GM10266 (cell line): ENCODE data around the gene INPP4B.

ENCODE experiments used
- DNase-seq: peaks from one replicate; pipeline ENCODE4 v3.0.0; 2012; ENCODE audit errors: extremely low spot score
- TF ChIP-seq, protein P1 (sequence below): IDR thresholded peaks from 2 replicates; pipeline ENCODE4 v1.5.1; 2012; ENCODE audit warnings: mild to moderate bottlenecking, low read depth; ENCODE audit not compliant: control insufficient read depth, insufficient read depth; ENCODE audit errors: missing control alignments

INPP4B gene

DNA sequence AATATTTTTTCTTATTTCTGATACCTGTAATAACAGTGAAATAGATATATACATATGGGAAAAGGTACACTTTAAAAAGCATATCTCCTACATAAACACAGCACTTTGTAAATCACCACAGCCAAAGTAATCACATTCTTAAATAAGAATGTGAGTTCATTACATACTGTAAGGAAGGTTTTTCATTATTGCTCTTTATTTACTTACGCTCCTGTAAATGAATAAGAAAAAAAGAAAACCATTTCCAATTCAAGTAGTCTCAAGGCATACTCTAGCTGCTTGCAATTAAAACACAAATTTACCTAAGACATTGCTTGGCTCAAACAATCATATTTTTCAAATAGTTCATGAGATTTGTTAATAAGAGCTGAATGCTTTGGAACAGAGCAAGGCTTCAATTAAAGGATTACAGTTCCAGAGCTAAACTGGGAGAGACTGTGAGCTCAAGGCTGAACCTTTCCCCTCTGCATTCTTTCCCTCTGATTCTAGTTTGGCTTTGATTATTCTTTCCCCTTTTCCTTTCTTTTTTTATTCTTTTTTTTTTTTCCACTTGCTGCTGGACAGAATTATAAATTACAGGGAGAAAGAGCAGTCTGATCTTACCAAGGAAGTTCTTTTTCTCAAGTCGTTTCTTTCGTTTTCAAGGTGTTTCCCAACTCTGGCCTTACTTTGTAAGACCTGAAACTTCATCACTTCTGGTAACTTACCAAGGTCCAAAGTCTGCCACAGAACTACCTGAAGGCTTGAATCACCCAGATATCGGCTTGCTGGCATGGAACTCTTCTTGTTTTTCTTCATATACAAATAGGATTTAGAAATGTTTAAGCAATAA lies 278.3 kb downstream of the INPP4B start:
- TF ChIP-seq, protein P1, sequence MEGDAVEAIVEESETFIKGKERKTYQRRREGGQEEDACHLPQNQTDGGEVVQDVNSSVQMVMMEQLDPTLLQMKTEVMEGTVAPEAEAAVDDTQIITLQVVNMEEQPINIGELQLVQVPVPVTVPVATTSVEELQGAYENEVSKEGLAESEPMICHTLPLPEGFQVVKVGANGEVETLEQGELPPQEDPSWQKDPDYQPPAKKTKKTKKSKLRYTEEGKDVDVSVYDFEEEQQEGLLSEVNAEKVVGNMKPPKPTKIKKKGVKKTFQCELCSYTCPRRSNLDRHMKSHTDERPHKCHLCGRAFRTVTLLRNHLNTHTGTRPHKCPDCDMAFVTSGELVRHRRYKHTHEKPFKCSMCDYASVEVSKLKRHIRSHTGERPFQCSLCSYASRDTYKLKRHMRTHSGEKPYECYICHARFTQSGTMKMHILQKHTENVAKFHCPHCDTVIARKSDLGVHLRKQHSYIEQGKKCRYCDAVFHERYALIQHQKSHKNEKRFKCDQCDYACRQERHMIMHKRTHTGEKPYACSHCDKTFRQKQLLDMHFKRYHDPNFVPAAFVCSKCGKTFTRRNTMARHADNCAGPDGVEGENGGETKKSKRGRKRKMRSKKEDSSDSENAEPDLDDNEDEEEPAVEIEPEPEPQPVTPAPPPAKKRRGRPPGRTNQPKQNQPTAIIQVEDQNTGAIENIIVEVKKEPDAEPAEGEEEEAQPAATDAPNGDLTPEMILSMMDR: no peak
- DNase-seq: no peak

DNA sequence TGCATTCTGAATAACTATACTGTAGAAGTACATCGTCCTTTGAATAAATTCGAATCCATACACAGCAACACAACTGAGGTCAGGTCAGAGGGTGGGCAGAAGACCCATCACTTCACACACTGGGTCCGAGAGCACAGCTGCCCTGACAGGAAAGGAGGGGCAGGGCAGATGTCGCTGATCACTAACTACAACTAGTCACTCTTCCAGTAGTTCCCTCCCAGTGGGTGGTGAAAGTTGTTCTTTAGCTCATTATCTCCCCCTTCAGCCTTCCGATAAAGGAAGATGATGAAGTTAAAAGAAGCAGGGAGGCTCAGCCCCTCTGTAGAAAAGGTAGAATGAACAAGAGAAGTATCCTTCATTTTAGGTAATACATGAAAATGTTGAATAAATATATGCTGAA lies 278.9 kb downstream of the INPP4B start:
- no peak for DNase-seq

DNA sequence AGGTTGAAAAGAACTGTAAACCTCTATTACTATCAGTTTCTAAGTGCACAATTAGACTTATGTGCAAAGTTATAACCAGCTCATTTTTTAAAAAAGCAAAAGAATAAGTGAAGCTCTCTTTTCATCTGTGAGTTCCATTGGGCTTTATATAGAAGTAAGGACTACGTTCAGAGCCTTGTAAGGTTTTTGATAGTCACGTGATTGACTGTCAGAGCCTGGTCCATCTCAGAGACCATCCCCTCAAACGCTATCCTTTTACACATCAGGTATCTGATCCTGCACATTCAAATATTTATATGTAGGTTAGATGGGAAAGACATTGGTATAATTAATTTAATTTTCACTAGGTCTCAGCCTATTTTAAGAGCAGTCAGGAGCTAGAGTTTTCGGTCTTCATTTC lies 279.3 kb downstream of the INPP4B start:
- TF ChIP-seq, protein P1: no peak
- no peak for DNase-seq

More for the DNA sequence above, 278.9 kb downstream of the INPP4B start:
- TF ChIP-seq, protein P1: no peak

DNA sequence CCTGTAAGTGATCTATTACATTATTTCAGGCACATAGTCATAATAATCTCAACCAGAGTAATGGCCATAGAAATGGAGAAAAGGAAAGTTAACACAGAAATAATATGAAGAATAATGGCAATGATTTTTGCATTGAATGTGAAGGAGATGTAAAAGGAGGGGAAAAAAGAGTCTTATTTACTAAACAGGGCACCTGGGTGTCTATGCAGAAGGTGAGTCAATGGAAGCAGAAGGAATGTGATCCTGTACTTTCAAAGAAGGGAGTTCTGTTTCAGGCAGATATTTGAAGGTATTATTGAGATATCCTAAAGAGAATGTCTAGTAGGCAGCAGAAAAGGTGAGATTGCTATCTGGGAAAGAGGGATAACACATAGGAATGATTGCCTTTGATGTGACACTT lies 279.9 kb downstream of the INPP4B start:
- no peak for DNase-seq
- TF ChIP-seq, protein P1: no peak

DNA sequence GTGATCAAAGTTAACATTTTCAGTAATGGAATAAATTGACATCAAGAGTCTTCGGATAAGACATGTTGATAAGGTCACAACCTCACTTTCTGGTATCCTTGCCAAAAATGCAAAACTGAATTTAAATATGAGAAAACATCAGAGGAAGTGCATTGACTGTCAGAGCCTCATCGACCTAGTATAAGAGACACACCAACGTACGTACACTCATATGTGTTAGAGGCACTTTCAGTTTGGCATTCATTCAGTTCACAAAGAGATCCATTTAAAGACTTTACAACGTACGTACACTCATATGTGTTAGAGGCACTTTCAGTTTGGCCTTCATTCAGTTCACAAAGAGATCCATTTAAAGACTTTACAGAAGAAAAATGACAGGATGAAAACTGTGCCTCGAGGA lies 280.3 kb downstream of the INPP4B start:
- TF ChIP-seq, protein P1: no peak
- DNase-seq: no peak

DNA sequence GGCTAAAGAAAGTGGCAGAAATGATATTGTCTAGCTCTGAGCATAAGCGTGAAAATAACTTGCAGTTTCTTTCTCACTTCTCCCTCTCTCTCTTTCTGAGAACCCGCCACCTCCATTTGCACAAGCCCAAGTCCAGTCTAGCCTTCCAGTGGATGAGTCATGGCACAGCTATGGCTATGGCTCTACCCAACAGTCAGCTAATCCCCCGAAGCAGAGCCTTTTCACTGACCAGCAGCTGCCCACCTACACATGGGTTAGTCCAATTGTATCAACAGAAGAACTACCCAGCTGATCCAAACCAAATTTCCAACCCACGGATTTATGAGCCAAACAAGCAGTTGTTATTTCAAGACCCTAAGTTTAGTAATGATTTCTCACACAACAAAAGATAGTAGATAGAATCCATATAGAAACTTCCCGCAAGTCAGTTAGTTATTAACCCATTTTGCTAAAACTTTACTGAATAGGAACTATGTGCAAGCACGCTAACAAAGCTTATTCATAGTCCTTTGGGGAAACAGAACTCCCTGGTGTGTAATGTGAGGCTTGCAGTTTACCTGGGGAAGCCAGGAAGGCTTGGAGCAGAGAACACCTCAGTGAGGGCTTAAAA lies 282.3 kb downstream of the INPP4B start:
- no peak for DNase-seq
- TF ChIP-seq, protein P1: no peak

DNA sequence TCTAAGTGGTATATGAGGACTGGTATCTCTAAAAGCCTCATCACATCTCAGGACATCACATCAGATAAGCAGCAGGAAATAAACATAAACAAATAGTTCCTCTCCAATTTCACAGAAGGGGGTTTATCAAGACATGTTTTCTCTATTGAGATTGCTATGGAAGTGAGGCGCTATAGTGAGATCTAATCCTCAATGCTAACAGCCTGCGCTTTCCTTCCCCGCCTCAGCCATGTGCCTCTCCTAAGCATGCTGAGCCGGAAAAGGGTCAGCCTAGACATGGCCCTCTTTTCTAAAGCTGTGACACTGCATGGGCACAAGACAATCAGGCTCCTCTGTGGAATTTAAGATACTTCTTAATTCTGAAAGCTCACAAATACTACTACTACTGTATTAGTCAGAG lies 286.1 kb downstream of the INPP4B start:
- TF ChIP-seq, protein P1: no peak
- no peak for DNase-seq
